Stimulated activated CD8-positive, alpha-beta memory T cell treated with anti-CD3 and anti-CD28 coated beads, Interleukin-2, amount 100 ng/mL, for 1 hour (primary cell): ENCODE measurements around the gene OXER1.

Source experiments
- DNase-seq, 2 donors: peaks; one replicate each; pipeline ENCODE4 v3.0.0-alpha.2; 2020; ENCODE audit warnings: low read depth in 2 of 2

Gene OXER1

GRCh38 chr2:42770288-42771131, 6.6 kb upstream of the OXER1 start:
- no peak for DNase-seq

- DNase-seq: no peak
Observed at GRCh38 chr2:42769583-42770287, 5.8 kb upstream of the OXER1 start.

DNA sequence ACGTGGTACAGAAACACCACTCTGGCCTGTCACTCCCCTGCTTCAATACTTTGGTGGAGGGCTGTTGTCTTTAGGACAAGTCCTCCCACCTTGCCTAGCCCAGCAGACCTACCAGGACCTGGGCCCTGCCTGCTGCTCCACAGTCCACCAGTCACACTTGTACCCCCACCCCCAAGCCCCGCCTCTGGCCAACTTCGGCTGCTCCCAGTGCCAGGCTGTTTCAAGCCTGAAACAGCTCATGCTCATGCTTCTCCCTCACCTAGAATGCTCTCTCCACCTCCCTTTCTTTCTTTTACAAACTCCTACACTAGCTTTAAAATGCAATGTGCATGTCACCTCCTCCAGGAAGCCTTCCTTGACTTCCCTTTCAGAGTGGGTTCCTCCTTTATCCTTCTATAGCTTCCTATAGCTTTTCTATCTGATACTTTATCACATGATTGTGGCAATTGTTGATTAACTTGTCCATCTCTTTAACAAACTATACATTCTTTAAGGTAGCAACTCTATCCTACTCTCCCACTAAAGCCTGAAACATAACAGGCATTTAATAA, 4.8 kb upstream of the OXER1 start:
- no peak for DNase-seq

DNA sequence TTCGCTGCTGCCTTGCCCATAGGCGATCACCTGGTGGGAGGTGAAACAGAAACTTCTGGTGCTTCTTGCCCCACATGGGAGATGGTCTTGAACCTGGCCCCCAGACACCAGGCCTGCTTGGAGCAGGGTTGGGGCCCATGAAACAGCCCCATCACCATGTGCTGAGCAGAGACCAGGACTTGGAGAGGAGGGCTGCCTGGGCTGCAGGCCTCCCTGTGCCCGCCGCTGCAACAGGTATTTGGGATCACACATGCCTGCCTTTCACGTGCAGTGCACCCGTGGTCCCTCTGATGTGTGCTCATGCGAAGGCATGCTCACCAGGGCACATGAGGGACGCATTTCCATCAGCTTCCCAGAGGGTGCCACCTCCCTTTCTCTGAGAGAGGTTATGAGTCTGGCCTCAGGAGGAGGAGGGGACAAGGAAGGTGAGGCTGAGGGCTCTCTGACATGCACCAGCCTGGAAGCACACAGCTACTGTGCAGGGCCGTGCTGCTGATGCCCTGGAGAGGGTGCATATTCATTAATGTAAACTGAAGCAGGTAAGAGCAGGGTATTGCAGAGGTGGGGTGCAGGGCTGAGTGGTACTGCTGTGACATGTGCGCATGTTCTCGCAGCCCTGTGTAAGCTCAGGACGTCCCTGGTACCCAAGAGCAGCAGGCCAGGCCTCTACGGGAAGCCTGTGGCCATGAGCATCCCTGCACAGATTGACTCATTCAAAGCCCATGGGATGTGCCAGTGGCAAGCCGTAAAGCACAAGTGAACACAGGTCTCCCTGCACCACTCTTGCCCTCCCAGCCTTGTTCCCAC, 4.2 kb upstream of the OXER1 start:
- no peak for DNase-seq

- no peak for DNase-seq
Observed at GRCh38 chr2:42767080-42767898, 3.4 kb upstream of the OXER1 start.

GRCh38 chr2:42765686-42766085, 1.8 kb upstream of the OXER1 start:
- DNase-seq: no peak

- no peak for DNase-seq
Observed at GRCh38 chr2:42764901-42765300, 966 bp upstream of the OXER1 start.

DNA sequence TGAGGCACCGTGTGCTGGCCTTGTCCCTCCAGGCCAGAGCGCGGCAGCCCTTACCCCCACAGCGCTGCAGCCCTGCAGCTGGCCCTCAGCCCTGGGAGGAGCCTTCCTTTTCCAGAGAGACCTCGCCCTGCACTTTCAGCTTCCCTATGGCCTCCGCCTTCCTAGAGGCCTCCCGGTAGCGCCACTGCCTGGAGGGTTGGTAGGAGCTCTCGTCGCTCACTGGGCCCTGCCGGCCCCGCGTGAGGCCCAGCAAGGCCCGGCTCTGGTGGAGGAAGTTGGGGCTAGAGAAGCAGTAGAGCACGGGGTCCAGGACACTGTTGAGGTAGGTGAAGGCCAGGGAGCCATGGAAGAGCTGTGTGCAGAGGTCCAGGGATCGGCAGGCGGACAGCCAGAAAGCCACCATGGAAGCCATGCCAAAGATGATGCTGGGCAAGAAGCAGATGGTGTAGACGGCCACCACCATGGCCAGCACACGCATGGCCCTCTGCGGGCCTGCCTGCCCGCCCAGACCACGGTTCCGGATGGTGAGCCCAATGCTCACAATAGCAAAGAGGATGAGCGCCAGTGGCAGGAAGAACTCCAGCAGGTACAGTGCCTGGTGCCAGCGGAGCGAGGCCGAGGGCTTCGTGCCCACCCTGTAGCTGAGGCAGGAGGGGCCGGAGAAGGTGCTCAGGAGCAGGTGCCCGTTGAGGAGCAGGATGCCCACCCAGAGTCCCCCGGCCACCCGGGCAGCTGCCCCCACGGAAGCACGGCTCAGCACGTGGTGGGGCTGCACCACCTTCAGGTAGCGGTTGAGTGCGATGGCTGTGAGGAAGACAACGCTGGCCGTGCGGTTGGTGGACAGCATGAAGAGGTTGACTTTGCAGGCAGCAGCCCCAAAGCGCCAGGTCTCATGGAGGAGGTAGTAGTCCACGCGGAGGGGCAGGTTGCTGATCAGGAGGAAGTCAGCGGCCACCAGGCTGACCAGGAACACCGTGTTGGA, 821 bp downstream of the OXER1 start:
- DNase-seq: no peak

DNA sequence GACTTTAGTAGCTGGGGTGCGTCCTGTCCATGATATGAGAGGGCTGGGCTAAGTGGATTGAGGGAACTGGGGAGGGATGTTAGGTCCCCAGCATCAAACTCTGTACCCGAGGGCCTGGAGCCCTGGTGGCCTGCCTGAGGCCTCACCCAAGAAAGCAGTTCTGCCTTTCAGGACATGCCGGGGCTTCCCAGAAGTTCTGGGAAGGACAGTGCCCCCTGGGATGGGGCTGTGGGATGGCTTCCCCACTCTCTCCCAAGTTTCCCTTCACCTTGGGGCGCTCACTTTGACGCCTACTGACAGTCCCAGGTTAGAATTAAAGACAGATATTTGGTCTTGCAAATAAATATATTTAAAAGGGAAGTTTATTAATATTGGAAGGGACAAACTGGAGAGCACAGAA, 1.8 kb downstream of the OXER1 start:
- DNase-seq: no peak

DNA sequence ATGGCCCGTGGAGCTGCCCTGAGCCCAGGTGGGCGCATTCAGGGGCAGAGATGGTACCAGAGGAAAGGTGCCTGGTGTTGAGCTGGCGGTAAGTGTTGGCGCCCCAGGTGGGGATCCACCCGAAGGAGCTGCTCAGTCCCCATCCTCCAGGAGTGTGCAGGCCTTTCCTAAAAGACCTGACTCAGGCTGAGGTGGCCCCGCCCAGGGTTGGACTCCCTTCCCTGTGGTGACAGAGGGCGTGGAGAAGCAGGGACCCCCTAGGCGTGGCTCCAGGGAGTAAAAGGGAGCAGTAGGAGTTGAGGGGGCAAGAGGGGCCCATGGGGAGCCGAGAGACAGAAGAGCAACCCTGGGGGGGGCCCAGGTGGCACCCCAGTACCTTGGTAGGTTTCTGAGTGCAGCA, 2.4 kb downstream of the OXER1 start:
- no peak for DNase-seq

GRCh38 chr2:42758751-42759150, 5.2 kb downstream of the OXER1 start:
- no peak for DNase-seq

DNA sequence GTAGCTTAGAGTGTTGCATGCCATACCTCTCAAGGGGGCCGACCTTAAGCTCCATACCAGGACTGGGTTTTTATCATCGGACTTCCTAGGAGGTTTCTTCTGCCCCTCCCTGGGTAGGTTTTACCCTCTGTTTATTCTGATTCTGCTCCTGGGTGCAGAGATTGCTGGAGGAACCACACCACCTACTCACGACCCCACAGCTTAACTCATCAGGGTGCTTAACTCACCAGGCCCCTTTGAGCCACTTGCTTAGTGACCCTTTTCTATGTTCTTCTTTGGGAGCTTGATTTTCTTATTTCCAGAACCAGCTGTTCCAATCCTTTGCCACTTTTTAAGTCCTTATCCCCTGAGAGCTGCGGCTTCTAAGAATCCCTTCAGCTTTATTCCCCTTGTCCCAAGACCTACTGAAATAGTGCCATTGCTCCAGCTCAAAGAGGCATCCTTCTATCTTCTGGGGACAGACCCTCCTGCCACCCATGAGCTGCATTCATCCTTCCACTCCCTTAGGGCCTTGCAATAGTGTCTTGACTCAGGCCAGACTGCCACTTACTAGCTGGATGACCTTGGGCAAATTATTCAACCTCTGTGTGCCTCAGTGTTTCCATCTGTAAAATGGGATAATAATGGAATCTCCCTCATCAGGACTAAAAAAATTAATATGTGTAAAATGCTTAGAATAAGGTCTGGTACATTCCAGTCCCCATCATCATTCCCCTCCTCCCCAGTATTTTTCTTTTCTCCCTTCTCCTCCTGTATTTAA, 5.8 kb downstream of the OXER1 start:
- DNase-seq: no peak

DNA sequence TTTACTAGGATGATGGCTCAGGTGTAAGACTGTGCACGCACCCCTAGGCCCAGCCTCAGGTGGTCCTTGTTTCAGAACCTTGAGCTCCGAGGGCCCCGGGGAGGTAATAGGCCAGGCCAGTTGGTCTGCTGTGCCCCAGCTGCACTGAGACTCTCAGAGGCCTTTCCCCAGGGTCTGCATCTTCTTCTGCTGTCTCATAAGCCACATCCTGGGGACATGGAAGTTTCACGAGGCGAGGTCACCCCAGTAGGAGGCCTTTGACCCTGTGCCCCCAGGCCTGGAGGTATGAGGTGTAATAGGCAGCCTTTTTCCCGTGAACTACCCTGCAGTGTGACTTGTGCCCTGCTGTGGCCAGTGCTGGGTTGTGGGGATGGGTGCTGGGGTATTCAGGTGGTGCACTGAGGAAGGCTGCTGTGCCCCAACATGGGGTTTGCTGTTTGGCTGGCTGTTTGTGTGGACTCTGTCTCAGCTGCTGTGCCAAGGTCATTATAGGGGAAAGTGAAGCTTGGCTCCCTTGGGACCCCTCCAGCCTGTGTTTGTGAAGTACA, 6.9 kb downstream of the OXER1 start:
- no peak for DNase-seq

DNA sequence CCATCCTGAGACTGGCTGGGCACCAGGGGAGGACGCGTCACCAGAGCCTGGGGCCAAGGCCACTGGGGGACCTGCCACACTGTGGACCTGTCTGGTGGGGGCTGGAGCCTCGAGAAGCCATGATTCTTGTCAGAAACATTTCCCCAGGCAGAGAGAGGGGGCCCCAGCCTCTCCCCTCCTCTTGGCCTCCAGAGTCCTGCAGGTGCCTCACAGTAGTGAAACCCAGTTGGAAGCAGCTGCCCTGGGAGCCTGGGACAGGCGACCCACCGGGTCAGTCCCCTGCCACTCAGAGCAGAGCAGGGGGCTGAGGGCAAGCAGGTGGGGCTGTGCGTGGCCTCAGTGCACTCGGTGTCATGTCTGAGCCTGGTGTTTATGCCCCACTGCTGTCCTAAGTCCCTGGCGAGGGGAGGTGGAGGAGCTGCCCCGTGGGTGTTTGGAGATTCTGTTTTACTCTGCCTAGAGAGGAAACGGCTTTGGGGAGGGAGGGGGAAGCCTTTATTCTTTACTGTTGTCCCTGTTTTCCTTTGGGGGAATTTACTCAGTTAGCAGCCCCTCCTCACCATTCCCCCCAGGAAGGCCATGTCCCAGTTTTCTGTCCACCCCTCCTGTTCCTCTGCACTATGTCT, 7.7 kb downstream of the OXER1 start:
- no peak for DNase-seq

- DNase-seq: no peak
Observed at GRCh38 chr2:42755191-42755880, 8.6 kb downstream of the OXER1 start.

DNA sequence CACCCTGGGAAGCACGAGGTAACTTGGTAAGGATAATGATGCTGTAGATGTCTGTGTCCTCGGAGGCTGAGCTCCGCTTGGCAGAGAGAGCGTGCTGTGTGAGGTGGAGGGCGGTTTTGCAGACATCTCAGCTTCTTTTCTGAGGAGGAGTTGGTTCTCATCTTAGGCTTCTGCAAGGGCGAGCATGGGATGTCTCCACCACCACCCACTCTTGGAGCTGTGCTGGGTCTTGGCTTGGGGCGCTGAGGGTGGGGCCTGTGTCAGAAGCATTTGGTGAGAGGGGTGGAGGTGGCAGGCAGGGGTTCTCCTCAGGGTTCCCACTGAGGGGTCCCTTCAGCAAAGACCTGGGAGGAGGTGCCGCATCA, 9.2 kb downstream of the OXER1 start:
- no peak for DNase-seq

DNA sequence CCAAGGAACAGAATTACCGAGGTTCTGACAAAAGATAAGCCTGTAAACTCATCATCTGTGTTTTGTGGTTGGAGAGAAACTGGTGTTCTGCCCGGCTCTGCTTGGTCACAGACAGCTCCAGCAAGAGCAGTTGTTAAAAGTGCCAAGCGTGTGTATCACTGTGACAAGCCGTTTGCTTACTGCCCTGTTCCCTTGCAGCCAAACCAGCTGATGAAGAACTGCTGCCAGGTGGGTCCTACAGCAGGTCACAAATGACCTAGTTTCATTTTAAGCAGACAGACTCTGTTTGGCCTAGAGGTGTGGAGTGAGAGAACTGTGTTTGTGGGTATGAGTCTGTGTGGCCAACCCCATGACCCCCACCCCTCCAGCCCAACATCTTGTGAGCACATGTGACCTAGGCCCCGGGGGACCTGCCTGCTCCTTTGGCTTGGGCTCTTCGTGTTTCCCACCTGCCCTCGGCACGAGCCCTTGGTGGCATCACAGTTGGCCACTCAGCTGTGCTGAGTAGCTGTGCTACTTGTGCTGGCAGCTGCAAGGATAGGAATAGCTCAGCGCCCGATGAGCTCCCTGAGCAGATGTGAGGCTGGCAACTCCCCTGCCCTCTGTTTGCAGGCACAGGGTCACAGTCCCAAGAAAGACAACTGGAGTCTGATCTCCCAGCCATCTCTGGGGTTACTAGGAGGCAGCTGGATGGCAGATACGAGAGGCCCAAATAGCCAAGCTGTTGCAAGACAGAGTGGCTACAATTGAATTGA, 9.7 kb downstream of the OXER1 start:
- no peak for DNase-seq
